Measurements from ENCODE around the gene ITGB5.
"Not testable (repeated sequence)": the region's sequence is repeated elsewhere in the genome, so short reads cannot be mapped to it uniquely, and the experiment has no call there.

GRCh38 chr3:124757926-124758325 lies 129.2 kb downstream of the ITGB5 start:
- TF ChIP-seq POLR2A, POLR2AphosphoS5 (IDR thresholded peaks at IDR 0.05): not testable (repeated sequence)

Data from suprapubic skin (tissue), 4 donors.